NCI-H1436 (cell line): ENCODE results near the gene OR5A1.
A peak's percentile ranks its signal among the peaks of the same experiment; 100 is the strongest.
"Not testable (repeated sequence)": the region's sequence is repeated elsewhere in the genome, so short reads cannot be mapped to it uniquely, and the experiment has no call there.

Experiments
- DNase-seq: peaks from one replicate; lab custom pipeline; 2025; lab: John Stamatoyannopoulos, UW

Gene OR5A1

GRCh38 chr11:59436169-59436568 lies at the start of gene OR5A1:
OR5A1 (plus strand) TSS chr11:59436469; CDS start chr11:59443169, 6,700 bp downstream.
- no peak for DNase-seq

DNA sequence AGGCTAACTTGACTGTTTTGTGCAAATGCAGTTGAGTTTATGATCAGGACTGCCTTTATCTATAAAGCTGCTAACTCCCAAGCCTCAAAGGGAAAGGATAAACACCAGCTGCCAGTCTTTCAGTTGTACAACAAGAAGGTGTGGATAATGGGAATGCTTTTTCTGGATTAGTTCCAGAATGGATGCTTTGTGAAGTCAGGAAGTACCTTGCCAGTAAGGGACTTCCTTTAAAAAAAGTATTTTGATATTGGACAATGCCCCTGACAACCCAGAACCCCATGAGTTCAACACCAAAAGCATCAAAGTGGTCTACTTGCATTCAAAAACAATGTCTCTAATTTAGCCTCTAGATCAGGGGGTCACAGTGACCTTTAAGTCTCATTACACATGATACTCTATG lies 42.1 kb upstream of the OR5A1 start:
- no peak for DNase-seq

DNA sequence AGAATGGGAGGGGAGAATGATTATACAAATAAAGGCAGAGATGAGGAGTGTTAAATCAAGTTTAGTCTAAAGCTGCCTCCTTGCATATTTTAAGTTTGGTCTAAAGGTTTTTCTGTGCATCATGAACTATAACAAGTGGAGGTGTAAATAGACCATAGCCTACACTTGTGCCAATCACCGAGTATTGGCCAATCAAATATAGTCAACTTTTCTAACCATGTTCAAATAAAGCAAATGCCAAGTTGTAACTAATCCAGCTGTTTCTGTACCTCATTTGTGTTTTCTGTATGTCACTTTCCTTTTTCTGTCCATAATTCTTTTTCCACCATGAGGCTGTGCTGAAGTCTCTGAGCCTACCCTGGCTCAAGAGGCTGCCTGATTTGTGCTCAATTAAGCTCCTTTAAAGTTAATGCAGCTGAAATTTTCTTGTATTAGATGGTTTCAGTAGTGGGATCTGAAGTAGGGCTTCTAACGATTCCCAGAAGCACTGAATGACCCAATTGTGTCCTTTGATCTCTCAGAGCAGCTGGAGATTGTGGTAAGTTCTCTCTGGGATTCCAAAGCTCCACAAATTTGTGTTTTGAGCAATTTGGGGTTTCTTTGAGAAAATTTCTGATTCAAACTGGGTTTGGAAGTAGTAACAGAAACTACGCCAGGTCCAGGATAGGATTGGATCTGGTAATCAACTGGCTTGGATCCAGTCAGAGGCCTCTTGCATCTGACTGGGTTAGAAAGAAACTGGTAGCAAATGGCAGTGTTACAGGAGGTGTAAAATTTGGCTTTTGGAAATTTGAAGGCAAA lies 35.6 kb upstream of the OR5A1 start:
- DNase-seq, result no peak

GRCh38 chr11:59401262-59401552 lies 35.1 kb upstream of the OR5A1 start:
- no peak for DNase-seq

GRCh38 chr11:59403546-59403945 lies 32.7 kb upstream of the OR5A1 start:
- DNase-seq, result no peak

DNA sequence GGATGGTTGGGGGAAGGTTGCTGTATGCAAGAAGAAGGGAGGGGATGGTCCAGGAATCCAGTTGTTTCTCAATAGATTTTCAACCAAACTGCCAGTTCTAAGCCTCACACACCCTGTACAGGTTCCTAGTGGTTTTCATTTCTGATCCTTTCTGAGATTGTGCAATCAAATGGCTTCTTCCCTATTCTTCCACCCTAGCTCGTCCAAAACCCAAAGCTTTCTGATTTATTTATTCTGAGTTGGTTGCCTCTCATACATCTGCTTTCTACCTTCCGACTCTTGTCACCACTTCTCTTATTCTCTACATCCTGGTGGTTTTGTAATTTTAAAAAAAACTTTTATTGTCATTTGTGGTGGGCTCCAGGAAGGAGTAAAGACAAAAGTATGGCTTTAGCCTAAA lies 22.6 kb upstream of the OR5A1 start:
- no peak for DNase-seq

DNA sequence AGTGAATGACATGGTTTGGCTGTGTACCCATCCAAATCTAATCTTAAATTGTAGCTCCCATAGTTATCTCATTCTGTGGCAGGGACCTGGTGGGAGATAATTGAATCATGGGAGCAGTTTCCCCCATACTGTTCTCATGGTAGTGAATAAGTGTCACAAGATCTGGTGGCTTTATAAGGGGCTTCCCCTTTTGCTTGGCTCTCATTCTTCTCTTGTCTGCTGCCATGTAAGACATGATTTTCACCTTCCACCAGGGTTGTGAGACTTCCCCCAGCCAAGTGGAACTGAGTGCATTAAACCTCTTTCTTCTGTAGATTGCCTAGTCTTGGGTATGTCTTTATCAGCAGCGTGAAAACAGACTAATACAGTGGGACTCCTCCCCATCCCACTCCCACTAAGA lies 21.2 kb upstream of the OR5A1 start:
- no peak for DNase-seq

- no peak for DNase-seq
Observed at GRCh38 chr11:59416613-59417012, 19.7 kb upstream of the OR5A1 start.

DNA sequence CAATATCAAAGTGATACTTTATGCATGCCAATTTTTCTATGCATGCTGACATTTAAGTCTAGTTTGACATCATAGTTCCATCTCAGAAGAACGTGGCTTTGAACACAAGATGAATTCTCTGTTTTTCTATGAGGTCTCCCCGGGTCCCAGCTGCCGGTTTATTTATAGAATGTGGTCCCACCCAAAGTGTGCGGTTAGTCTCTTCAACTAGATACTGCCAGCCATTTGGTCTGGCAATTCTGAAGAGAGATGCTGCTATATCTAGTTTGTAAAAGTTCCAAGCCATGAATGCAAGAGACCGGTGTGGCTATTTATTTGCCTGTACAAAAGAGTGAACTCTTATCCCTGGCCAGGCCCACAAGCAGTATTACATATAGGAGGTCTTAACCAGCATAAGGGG lies 19.2 kb upstream of the OR5A1 start:
- no peak for DNase-seq

DNA sequence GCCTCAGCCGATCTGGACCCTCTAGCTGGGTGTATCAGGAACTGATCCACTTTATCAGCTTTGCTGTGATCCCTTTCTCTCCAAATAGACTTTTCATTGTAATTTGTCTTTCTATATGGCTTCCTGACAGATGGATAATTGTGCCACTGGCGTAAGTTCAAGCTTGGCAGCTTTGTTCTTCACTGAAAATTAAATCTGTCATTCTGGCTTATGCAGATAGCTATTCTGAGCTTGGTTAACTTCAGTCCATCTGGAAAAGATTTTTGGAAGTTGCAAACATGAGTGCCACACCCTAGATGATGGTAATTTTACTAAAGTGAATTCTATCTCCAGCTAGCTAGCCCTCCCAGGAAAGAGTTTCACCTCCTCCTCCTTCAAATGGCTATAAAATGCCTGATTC lies 18.1 kb upstream of the OR5A1 start:
- no peak for DNase-seq

- DNase-seq, result no peak
Observed at GRCh38 chr11:59423835-59424234, 12.4 kb upstream of the OR5A1 start.

DNA sequence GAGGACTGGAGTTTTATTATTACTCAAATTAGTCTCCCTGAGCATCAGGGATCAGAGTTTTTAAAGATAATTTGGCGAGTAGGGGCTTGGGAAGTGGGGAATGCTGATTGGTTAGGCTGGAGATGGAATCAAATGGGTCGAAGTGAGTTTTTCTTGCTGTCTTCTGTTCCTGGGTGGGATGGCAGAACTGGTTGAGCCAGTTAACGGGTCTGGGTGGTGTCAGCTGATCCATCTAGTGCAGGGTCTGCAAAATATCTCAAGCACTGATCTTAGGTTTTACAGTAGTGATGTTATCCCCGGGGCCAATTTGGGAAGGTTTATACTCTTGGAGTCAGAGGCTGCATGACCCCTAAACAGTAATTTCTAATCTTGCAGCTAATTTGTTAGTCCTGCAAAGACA lies 11.1 kb upstream of the OR5A1 start:
- no peak for DNase-seq

DNA sequence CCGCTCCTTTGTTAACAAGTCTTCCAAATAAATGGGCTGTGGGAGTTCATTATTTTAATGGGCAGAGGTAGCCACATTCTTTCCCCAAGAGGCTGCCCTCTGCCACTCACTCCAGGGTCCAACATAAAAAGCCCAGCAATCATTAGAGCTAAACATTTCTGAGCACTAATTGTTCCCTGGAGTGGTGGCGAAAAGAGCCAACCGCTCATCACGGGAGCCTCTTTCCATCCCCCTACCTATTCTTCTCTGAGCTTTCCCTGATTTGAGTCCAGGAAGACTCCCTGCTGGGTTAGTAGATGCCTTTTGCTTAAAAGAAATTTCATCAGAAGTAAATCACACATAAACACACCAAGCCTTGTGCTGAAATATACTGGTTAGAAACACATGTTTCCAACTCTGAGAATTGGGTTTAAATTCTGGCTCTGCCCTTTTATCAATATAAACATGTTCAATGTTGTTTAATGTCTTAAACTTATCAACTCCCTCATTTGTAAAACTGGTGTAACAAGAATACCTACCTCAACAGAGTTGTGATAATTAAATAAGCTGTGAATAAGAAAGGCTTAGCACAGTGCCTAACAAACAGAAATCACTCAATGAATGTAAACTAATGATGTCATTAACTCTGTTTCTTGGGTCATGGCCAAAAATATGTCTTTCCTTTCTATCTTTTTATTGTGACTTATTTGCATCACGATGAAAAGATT lies 9.8 kb upstream of the OR5A1 start, which contains the start of gene OR5A2:
Gene OR5A2, minus strand, starts transcription at position 53 of the 707 bp plus-strand sequence. CDS start 3,460 bp downstream, outside the sequence.
- DNase-seq, result no peak

DNA sequence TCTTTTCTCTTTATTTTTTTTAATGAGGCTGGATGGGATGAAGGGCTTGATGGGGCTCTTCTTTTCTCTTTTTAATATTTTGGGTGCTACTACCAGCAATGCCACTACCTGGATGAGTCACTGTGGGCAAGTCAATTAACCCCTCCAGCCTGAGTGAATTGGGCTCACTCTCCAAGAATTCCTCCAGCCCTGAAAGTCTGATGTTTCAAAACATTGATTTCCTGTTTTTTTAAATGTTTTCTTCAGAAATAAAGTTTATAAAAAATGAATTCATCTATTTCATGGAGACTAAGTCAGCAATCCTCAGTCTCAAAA lies 9.2 kb upstream of the OR5A1 start:
- DNase-seq, result no peak

DNA sequence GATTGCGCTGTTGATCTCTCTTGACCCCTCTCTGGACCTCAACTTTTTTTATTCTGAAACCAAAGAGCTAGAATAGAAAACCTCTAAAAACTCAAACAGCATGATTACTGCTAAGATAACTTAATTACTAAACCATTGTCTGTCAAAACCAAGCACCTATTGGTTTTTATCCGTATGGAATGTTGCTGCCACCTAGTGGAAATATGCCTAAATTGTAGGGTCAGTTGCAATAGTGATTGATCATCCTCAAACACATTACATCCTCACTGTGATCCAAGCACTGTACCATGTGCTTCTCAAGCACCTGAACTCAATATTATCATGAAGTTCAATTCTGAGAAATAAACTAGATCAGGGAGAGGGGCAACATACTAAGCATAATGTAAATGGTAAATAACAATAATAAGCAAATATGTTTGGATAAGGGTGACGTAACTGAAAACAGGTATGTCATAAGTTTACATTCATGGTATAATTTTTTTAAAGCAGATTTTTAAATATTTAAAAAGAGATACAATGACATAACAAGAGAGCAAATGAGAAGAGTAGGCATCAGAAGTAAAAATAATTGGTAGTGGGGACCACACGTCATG lies 6.2 kb upstream of the OR5A1 start:
- peak; percentile 27 for DNase-seq

- DNase-seq, result no peak
Observed at GRCh38 chr11:59437770-59438169, 1.5 kb downstream of the OR5A1 start.

DNA sequence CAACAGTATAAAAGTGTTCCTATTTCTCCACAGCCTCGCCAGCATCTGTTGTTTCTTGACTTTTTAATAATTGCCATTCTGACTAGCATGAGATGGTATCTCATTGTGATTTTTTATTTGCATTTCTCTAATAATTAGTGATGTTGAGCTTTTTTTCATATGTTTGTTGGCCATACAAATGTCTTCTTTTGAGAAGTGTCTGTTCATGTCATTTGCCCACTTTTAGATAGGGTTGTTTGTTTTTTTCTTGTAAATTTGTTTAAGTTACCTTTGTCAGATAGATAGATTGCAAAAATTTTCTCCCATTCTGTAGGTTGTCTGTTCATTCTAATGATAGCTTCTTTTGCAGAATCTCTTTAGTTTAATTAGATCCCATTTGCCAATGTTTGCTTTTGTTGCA lies 9.4 kb downstream of the OR5A1 start:
- DNase-seq, result not testable (repeated sequence)

DNA sequence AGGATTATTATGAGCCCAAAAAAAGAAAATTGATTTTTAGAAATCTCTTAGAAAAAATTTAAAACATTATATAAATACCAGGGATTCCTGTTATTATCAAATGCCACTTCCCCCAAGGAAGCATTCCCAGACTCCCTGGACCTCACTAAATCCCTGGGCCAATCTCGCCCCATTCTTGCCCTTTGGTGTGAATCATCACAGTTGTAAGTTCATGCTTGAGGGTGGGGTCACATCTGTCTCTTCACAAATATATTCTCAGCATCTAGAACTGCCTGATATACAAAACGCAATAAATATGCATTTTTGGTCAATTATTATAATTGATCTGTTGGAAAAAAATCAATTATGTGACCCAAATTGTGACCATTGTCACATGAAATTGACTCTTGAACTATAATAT lies 12.2 kb downstream of the OR5A1 start:
- DNase-seq, result no peak

GRCh38 chr11:59456661-59457060 lies 20.4 kb downstream of the OR5A1 start, which contains the start of gene OR4D6:
OR4D6 (plus strand) TSS chr11:59456961; CDS start chr11:59456961, 0 bp downstream.
- DNase-seq, result no peak

- DNase-seq, result no peak
Observed at GRCh38 chr11:59459916-59460315, 23.6 kb downstream of the OR5A1 start.

GRCh38 chr11:59463190-59463641 lies 26.9 kb downstream of the OR5A1 start:
- DNase-seq, result no peak

GRCh38 chr11:59473015-59473414 lies 36.7 kb downstream of the OR5A1 start, which contains the start of gene OR4D10:
OR4D10 (plus strand) TSS chr11:59473315; CDS start chr11:59477430, 4,115 bp downstream.
- DNase-seq, result no peak

DNA sequence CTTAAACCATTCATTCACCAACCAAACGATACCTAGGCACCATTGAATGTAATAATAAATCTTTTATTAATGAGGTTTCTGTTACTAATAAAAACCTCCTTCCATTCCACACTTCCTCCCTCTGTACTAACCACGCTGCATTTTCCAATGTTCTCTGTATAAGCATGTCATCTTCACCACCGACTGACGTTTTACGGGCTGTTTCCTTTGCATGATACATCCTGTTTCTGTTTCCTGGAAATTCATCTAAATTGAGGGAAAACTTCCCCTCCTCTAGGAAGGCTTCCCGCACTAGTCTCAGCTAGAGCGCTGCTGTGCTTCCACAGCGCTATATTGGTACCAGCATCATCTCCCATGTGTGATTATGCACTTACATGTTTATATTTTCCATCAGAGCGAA lies 38.9 kb downstream of the OR5A1 start:
- DNase-seq, result no peak
